GM15510 (cell line): Measurements from ENCODE around the gene LRMDA.

ENCODE experiments used
- POLR2A ChIP-seq: IDR thresholded peaks from 3 replicates; pipeline ENCODE4 v1.6.1; 2011; ENCODE audit warnings: borderline replicate concordance; ENCODE audit not compliant: insufficient read length; ENCODE audit errors: extremely low read depth

Gene LRMDA

DNA sequence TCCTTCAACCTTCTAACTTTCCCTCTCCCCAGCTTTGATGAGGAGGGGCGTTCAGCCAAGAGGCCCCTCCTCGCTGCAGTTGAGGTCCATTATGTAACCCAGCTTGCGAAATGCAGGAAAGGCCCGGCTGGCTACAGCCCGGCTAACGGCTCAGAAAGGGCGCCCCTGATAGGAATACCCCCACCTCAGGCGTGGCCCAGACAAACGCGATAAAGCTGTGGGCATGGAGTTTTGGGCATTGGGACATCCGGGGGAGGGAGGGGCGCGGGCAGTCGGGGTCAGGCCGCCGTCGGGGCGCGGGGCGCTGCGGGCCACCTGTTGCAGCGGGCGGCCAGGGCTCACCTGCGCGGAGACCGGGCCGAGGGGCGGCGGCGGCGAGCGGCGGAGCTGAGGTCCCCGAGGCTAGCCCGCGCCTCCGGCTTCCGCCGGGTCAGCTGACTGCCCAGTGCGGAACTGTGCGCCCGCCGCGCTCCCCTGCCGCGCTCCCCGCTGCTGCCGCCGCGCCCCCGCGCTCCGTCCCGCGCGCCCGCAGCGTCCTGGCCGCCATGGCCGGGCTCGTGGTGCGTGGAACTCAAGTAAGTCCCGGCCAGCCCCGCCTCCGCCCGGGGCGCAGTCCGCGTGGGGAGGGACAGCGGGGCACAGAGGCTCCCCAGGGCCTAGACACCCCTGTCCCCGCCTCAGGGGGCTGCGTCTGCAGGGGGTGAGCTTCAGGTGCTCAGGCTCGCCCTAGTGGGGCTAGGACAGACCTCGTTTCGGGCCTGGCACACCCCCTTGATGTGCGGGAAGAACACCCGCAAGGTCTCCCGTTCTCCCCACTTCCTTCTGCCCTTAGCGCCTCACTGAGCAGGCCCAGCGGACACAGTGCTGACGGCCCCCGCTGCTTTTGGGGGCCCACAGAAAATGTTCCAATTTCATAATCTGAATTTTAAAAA lies at the start of gene LRMDA:
TSS of gene LRMDA (plus strand) at position 445 of the 932 bp plus-strand sequence.
- TF ChIP-seq POLR2A, result no peak

DNA sequence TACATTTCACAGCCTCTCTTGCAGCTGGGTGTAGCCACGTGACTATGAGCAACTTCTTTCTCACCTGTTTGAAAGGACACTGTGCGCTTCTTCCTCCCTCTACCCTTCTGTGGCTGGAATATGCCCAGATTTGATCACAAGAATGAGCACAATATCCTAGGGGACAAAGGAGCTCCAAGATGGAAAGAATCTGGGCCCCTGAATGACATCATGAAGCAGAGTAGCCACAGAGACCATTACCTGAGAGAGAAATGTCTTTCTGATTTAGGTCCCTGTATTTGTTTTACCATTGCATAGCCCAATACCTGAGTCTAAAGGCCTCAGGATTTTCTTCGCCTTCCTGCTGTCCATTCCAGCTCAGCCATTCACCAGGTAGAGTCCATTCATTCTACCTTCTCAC lies 45.3 kb upstream of the LRMDA start:
- no peak for TF ChIP-seq POLR2A

DNA sequence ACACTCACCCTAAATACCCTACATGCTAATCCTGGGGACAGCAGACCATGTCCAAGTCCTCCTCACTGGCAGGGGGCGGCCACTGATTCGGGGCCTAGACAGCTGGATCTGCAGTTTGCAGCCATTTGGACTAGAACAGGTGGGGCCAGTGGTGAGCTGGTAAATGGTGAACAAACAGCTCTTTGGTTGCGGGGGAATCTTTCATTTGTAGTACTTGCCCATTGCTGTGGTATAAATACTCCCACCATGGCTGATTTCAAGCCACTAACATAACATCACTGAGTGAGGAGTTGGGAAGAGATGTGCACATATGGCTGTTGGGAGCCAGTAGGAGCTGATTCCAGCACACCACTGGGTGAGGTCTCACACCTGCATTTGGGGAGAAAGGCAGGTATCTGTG lies 43.3 kb upstream of the LRMDA start:
- no peak for TF ChIP-seq POLR2A

DNA sequence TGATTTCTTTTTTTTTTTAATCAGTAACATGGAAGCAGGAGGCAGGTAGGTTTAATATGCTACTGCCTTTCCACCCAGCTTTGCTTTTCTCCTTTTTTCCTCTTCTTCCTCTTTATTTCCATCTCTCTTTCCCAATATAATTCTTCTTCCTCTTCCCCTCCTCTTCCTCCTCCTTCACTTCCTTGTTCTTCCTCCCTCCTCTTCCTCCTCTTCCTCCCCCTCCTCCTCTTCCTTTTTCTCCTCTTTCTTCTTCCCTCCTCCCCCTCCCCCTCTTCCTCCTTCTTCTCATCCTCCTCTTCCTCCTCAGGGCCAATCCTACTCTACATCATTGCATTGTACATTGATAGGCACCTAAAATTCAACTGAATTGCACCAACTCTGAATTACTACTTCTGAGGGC lies 41.2 kb upstream of the LRMDA start:
- TF ChIP-seq POLR2A, result no peak

DNA sequence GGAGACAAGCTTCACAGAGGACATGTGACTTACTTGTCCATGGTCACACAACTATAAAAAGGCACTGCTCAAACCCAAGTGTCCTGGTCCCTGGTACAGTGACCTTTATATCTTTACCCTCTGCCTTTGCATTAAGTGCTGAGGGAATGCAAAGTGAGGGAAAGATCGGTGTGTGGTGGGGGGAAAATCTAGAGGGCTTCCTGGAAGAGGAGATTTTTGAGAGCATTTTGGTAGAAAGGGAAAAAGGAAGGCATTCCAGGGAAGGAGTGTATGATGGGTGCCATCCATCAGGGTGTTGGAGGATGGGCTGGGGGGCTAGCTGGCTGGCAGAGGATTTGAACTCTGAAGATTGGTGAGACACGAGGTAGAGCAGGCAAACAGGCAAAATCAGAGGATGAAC lies 39.2 kb upstream of the LRMDA start:
- no peak for TF ChIP-seq POLR2A

DNA sequence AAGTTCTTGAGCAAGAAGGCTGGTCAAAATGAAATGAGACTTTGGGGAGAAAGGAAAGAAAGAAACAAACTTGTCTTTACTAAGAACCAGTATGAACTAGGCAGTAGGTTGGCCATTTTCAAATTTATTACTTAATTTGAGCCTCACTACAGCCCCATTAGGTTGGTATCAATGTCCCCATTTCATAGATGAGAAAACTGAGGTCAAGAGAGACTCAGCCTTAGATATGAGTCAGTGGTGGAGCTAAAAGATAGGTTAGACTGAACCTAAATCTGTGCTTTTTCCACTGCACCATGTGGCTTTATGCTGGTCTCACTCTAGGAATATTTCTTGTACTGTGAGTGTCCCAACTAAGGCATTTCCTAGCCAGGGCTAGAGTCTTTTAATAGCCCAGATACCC lies 38.7 kb upstream of the LRMDA start:
- TF ChIP-seq POLR2A, result no peak

DNA sequence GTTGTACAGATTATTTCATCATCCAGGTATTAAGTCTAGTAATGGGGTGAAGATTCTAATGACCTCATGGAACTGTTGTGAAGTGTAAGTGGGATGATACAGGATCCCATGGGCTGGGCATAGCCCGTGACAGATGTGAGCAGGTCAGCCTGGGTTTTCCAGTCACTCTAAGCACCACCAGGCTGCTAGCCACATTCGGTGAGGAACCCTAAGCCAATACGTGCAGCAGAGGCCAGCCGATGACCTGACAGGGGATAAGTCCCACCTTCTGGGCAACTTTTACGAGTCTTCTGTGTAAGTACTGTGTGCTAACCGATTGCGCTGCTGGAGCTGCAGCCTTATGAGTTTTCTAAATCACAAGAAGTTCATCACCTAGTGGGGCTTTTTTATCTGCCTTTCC lies 37.2 kb upstream of the LRMDA start:
- TF ChIP-seq POLR2A, result no peak

DNA sequence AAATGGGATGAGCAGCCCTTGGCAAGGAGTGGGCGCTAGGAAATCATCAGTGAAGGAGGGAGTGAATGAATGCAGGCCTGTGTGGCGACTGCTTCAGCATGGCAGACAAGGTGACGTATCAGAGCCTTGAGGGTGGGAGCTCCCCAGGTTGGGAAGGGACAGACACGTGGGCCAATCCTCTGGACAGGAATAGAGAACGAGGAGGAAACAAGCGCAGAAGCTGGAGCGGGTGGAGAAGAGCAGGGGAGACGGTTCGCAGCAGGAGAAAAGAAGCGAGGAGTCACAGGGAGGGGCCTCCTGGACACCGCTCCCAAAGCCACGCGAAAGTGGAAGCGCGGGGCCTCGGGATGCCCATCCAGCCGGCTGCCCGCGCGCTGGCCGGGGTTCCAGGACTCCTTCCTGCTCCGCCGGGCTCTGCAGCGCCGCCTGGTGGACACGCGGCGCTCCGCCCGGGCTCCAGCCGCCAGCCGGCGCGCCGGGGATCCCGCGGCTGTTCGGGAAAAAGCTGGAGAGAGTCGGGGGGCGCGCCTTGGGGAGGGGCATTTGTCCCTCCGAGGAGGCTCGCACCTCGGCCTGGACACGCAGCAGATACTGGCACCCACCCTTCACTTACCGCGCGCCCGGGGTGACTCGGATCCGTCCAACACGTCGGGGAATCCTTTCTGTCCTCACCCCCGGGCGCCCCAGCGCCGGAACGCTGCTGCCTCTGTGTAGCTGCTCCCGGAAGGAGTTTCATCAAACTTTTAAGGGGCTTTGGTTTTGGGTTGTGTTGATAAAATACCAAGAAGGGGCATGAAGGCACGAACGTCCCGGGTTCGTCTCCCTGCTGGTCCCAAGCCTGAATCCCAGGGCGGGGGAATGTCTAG lies 36.1 kb upstream of the LRMDA start:
- TF ChIP-seq POLR2A, result no peak

DNA sequence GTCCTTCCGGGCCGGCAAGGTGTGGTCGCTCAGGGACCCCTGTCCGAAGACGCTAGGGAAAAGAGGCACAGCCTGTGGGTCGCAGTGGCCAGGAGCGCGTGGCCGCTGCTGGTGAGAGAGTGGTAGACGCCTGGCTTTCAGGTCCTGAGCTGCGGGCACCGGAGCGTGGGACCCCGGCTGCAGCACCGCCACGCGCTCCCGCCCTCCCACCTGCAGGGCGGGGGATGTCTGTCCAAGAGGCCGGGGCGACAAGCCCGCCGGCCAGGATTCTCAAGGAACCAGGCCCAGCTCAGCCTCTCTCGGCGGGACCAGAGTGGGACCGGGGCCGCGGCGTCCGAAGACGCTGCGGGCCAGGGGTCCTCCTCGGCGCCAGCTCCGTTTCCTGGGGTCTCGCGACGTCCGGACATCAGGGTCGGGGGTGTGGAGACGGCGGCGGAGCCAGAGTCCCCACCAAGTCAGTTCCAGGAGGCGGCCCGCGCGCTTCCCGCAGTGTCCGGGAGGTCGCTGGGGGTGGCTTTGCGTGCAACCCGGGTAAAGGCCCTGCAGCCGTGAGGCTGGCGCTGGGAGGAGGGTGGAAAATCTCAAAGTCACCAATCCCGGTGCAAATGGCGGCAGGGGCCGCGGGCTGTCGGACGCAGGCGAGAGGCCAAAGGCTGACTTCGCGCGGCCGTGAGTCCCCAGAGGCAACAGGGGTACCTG lies 35.3 kb upstream of the LRMDA start:
- TF ChIP-seq POLR2A, result no peak

DNA sequence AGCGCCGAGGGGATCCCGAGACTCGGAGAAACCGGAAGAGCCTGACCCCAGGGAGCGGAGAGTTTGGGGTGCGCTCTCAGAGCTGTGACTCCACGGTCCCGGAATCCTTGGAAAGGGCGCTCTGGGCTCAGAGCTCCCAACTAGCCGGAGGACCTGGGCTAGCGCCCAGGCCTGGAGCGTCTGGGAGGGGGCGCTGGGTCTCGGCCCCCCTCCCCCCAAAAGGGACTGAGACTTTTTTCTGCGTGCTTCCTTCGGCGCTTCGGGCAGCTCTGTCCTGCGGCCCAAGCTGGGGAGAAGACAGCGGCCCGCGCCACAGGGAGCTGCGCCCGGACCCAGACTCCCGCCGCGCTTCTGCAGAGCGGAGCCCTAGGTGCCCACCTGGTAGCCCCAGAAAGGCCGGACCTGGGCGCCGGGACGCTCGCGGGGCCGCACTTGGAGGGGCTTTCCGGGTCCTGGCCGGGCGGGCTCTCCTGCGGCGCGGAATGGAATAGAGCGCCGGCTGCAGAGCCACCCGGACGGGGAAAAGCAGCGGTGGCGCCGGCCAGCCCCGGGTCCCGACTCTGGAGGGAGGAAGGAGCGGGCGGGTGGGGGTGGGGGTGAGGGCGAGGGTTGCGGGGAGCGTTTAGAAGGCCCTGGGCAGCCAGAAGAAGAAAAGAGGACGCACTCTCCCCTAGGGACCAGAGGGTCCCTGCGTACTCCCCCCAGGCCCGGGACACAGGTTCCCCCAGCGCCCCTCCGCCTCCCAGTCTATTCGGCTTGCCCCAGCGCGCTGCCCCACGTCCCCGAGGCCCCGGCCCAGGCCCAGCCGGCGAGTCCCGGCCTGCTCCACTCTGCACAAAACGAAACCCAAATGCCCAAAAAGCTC lies 34.6 kb upstream of the LRMDA start:
- TF ChIP-seq POLR2A, result no peak

DNA sequence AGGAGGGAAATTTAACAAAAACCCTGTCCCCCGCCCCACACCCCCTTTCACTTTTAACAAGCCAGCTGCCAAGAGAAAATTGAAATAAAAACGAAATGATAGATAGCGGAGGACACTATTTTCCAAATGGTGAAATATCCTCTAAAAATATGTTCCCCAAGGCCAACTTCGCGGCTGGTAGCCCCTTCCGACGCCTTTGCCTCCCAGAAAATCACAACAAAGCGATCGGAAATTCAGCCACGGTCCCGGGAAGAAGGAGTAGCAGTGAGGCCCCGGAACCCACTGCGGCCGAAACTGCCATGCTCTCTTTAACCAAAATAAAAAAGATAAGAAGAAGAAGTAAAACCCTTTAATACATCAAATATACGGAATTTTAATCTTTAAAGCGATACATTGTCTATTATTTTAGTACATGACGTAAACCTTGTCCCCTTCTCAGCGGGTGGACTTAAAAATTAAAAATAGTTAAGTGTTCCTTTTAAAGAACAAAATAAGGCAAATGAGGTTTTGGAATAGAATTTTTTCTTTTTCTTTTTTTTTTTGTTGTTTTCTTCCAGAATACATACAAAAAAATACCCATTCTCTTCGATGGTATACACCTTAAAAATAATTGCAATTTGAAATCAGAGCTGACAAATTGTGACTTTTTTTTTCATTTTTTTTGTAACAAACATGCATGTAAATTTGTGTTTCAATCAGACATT lies 33.8 kb upstream of the LRMDA start:
- TF ChIP-seq POLR2A, result no peak

DNA sequence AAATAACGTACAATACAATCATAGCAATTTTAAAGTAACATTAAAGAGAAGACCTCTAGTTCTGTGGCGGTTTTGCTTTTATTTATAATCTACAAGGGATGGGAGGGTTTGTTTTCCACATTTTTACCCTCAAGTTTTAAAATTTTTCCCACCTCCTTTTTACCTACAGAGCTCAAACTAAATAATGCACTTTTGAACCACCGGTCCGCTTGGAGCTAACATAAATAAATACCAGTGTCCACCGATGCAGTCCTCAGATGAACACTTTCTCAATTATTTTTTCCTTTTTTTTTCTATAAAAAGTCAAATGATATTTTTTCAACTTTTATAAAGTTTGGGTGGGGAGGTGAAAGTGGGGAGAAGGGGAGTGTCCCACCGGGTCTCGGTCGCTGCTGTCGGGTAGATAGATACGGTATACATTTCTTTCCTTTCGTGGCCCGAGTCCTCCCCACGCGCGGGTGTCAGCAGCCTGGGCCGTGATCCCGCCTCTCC lies 33.2 kb upstream of the LRMDA start:
- no peak for TF ChIP-seq POLR2A
